Measurements from ENCODE around the gene SAMD13. TPM values are rescaled to one million over a fixed set of nuclear protein-coding genes. Genes with fewer than 3 reads are reported as not detected.

Gene SAMD13
- total and polyA plus RNA-seq, 2 donors (not counting 3 experiments of a cell fraction or from before 2014, with no cell fraction given) = 1.2 to 4.8 TPM

GRCh38 chr1:84259989-84260388, 41.5 kb upstream of the SAMD13 start:
- no TSS peak for BruUV-seq (replicated peaks)
- no peaks in the 10 kb centered on the region for H3K4me1 ChIP-seq (ENCODE audit: control insufficient read depth, extremely low read depth, insufficient read depth, low read length)
- H4K20me1 ChIP-seq (replicated peaks; ENCODE audit: control insufficient read depth, extremely low read depth, insufficient read depth, low read length) = no peaks in the 10 kb centered on the region
- POLR2A ChIA-PET = no interaction called here
- H3K4me2 ChIP-seq (ENCODE audit: insufficient read depth, low read length) = no peak overlapping the region
- no peak overlapping the region for H2AFZ ChIP-seq (ENCODE audit: low read depth, low read length)
- H3K27me3 ChIP-seq (ENCODE audit: control insufficient read depth in 2 of 2, insufficient read depth in 2 of 2, low read length in 2 of 2) = no peaks in the 10 kb centered on the region
- H3K4me3 ChIP-seq (replicated peaks in 1 of 3; ENCODE audit: insufficient read depth in 1 of 3, low read depth in 1 of 3, low read length in 3 of 3) = no peak overlapping the region
- no peaks in the 10 kb centered on the region for H3K9me3 ChIP-seq (replicated peaks; ENCODE audit: control insufficient read depth, insufficient read depth, low read length)
- H3K27ac ChIP-seq (ENCODE audit: insufficient read depth, low read depth, low read length) = no peak overlapping the region
- CTCF ChIA-PET = interaction anchor here (0.6 kb wide), 1 partner anchor 278 kb away, joined by 3 read pairs; no protein-coding TSS in a partner anchor
- FAIRE-seq (no peak), DNase-seq (ENCODE audit: low read depth, low spot score) (no peak)
- no peaks in the 10 kb centered on the region for H3K36me3 ChIP-seq (ENCODE audit: control insufficient read depth in 2 of 2, extremely low read depth in 1 of 2, insufficient read depth in 2 of 2, low read length in 2 of 2)
- TF ChIP-seq MAX (IDR thresholded peaks at IDR 0.05; ENCODE audit: insufficient read depth, insufficient read length) (no peak), POLR2AphosphoS5 (IDR thresholded peaks at IDR 0.05; ENCODE audit: insufficient read depth, low read depth, low read length) (no peak), POLR2A (IDR thresholded peaks at IDR 0.05; ENCODE audit: low read depth, low read length) (no peak), GATA2 (IDR thresholded peaks at IDR 0.05; ENCODE audit: insufficient read depth, insufficient read length, low read depth, low read length) (no peak)
- no peaks in the 10 kb centered on the region for H3K9me1 ChIP-seq (replicated peaks; ENCODE audit: control insufficient read depth, extremely low read depth, insufficient read depth, low read length)
- dilution Hi-C loops (cut with MboI; ENCODE audit: extremely low pct_ligation_motif_present, low sequenced_read_pairs) (no loop called here), intact Hi-C loops (cut with micrococcal nuclease) (no loop called here)
- no peaks in the 10 kb centered on the region for H3K79me2 ChIP-seq (ENCODE audit: control insufficient read depth, insufficient read depth, low read length)
- no peak overlapping the region for H3K9ac ChIP-seq (replicated peaks; ENCODE audit: extremely low read depth, insufficient read depth, low read length)

- ChIA-PET CTCF (interaction anchor here (0.6 kb wide), 1 partner anchor 279 kb away, joined by 3 read pairs; no protein-coding TSS in a partner anchor), POLR2A (no interaction called here)
- DNase-seq (ENCODE audit: low read depth, low spot score) (no peak), FAIRE-seq (no peak)
- Histone ChIP-seq H3K4me3 (replicated peaks in 1 of 3; ENCODE audit: insufficient read depth in 1 of 3, low read depth in 1 of 3, low read length in 3 of 3) (no peak overlapping the region), H2AFZ (ENCODE audit: low read depth, low read length) (no peak overlapping the region), H3K9ac (replicated peaks; ENCODE audit: extremely low read depth, insufficient read depth, low read length) (no peak overlapping the region), H3K79me2 (ENCODE audit: control insufficient read depth, insufficient read depth, low read length) (no peaks in the 10 kb centered on the region), H3K9me3 (replicated peaks; ENCODE audit: control insufficient read depth, insufficient read depth, low read length) (no peaks in the 10 kb centered on the region), H3K27ac (ENCODE audit: insufficient read depth, low read depth, low read length) (no peak overlapping the region), H3K9me1 (replicated peaks; ENCODE audit: control insufficient read depth, extremely low read depth, insufficient read depth, low read length) (no peaks in the 10 kb centered on the region), H3K36me3 (ENCODE audit: control insufficient read depth in 2 of 2, extremely low read depth in 1 of 2, insufficient read depth in 2 of 2, low read length in 2 of 2) (no peaks in the 10 kb centered on the region), H4K20me1 (replicated peaks; ENCODE audit: control insufficient read depth, extremely low read depth, insufficient read depth, low read length) (no peaks in the 10 kb centered on the region), H3K4me1 (ENCODE audit: control insufficient read depth, extremely low read depth, insufficient read depth, low read length) (no peaks in the 10 kb centered on the region), H3K27me3 (ENCODE audit: control insufficient read depth in 2 of 2, insufficient read depth in 2 of 2, low read length in 2 of 2) (no peaks in the 10 kb centered on the region), H3K4me2 (ENCODE audit: insufficient read depth, low read length) (no peak overlapping the region)
- BruUV-seq (replicated peaks) = no TSS peak
- TF ChIP-seq EZH2 (IDR thresholded peaks at IDR 0.05; ENCODE audit: borderline replicate concordance, low read depth, low read length, severe bottlenecking) (no peak), FOS (IDR thresholded peaks at IDR 0.05; ENCODE audit: borderline replicate concordance, insufficient read depth, low read length) (no peak), MYC (IDR thresholded peaks at IDR 0.05; ENCODE audit: low read depth, low read length) (no peak), JUN (IDR thresholded peaks at IDR 0.05; ENCODE audit: borderline replicate concordance, insufficient read depth, insufficient read length, low read depth) (no peak), POLR2AphosphoS5 (IDR thresholded peaks at IDR 0.05; ENCODE audit: insufficient read depth, low read depth, low read length) (no peak), CTCF (IDR thresholded peaks at IDR 0.05; ENCODE audit: extremely low read depth in 1 of 2, insufficient read depth in 1 of 2, low read depth in 1 of 2, low read length in 2 of 2) (no peak), POLR2A (IDR thresholded peaks at IDR 0.05; ENCODE audit: low read depth, low read length) (no peak), MAX (IDR thresholded peaks at IDR 0.05; ENCODE audit: insufficient read depth, insufficient read length) (no peak), GATA2 (IDR thresholded peaks at IDR 0.05; ENCODE audit: insufficient read depth, insufficient read length, low read depth, low read length) (no peak)
- dilution Hi-C loops (cut with MboI; ENCODE audit: extremely low pct_ligation_motif_present, low sequenced_read_pairs) (no loop called here), intact Hi-C loops (cut with micrococcal nuclease) (no loop called here)
Observed at GRCh38 chr1:84260852-84261518, 40.5 kb upstream of the SAMD13 start.

Data from endothelial cell of umbilical vein (primary cell).